GM19351 (cell line): ENCODE measurements around the gene TCP11L2.
"Not testable (repeated sequence)": the region's sequence is repeated elsewhere in the genome, so short reads cannot be mapped to it uniquely, and the experiment has no call there.

Experiments used
- ATAC-seq: cut with Tn5 transposase; IDR thresholded peaks from one replicate; pipeline ENCODE4 v1.9.1; 2021; ENCODE audit warnings: mild to moderate bottlenecking, moderate library complexity; ENCODE audit not compliant: unreplicated experiment

TCP11L2 gene

DNA sequence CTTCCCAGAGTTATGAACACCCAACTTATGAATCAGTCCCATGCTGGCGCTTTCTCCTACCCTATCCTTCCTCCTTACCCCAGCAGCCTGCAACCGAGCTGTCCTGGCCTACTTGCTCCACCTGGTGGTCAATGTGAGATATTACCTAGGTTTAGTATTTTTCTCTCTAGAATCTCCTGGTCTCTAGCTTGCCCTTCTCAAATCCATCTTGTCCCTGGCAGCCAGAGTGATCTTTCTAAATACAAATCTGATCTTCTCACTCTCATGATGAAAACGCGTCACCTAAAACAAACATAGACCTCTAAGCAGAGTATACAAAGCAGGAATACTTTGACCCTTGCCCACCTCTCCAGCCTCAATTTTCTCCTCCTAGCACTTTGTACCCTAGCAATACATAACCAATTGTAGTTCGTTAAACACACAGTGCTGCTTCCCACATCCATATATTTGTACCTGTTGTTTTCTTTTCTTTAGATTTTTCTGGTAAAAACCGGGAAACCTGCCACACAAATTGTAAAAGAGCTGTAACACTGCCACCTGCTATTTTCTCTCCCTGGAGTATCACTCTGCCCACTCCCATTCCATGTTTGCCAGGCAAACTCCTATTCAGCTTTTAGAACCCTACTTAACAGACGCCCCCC, 20.0 kb upstream of the TCP11L2 start:
- ATAC-seq = peak; percentile 61

GRCh38 chr12:106284358-106285105, 18.0 kb upstream of the TCP11L2 start:
- ATAC-seq = no peak

- no peak for ATAC-seq
These were observed 16.6 kb upstream of the TCP11L2 start for GRCh38 chr12:106285982-106286381.

- not testable (repeated sequence) for ATAC-seq
These were observed 15.9 kb upstream of the TCP11L2 start for GRCh38 chr12:106286576-106287162.

DNA sequence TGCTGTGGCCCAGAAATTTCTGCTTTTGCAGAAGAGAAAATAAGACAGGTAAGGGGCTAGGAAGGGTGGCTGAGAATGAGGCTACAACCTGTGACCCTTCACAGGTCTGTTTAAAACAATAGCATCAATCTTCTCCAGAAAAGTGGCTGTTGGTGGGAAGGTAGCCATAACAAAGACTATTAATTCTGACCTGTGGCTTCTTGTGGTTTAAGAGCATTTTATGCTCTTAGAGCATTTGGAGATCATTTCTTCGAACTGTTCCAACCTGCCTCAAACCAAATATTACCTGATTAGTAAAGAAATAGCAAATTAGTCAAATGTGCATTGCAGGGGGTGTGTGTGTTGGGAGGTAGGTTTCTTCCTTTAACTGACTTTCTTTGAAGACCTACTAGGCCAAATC, 15.2 kb upstream of the TCP11L2 start:
- no peak for ATAC-seq

GRCh38 chr12:106288101-106288493, 14.4 kb upstream of the TCP11L2 start:
- no peak for ATAC-seq

DNA sequence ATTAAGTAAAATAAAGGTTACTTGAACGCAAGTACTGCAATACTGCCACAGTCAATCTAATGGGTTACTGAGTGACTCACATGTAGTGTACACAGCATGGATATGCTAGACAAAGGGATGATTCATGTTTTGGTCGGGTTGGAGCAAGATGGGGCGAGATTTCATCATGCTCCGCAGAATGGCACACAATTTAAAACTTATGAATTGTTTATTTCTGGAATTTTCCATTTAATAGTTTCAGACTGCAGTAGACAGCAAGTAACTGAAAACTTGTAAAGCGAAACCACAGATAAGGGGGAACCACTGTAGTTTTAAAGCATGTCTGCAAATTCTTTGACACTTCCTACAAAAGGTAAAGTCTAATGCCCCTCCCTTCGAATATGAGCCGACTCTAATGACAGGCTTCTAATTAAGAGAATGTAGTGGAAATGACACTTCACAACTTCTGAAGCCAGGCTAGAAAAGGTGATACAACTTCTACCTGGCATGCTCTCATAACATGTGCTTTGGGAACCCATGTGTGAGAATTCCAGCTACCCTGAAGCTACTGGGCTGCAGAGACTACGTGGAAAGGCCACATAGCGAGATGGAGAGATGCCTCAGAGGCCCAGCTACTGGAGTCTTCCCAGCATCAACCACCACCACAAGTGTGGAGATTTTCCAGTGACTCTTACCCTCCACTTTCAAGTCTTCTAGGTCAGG, 13.9 kb upstream of the TCP11L2 start:
- ATAC-seq = no peak

- no peak for ATAC-seq
These were observed 13.3 kb upstream of the TCP11L2 start for GRCh38 chr12:106289196-106289681.

- ATAC-seq = no peak
These were observed 11.9 kb upstream of the TCP11L2 start for GRCh38 chr12:106290666-106291065.

DNA sequence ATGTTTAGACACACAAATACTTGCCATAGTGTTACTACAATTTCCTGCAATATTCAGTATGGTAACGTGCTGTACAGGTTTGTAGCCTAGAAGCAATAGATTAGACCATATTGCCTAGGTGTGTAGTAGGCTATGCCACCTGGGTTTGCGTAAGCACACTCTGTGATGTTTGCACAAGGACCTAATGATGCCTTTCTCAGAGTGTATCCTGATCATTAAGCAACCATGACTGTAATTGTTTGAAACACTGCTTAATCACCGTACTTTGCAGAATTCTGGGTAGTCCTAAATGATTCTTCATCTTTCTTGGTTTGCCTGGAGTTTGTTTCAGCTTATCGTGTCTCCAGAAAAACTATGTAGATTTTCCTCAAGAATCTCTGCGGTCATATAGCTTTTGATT, 11.2 kb upstream of the TCP11L2 start:
- ATAC-seq = no peak

DNA sequence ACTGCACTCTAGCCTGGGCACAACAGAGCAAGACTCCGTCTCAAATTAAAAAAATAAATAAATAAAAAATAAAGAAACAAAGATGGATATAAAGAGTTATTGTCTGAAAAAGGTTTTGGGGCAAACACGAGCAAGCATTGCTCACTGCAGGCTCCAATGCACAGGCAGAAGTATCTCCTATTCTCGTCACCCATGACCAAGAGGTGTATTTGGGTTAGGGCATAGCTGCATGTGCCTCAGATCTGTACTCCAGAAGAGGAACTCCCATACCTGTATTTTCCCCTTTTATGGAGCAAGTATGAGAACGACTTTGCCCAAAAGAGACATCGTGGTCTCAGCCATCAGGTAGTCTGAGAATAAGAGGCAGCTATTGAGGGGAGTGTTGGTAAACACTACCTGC, 10.2 kb upstream of the TCP11L2 start:
- ATAC-seq = no peak

DNA sequence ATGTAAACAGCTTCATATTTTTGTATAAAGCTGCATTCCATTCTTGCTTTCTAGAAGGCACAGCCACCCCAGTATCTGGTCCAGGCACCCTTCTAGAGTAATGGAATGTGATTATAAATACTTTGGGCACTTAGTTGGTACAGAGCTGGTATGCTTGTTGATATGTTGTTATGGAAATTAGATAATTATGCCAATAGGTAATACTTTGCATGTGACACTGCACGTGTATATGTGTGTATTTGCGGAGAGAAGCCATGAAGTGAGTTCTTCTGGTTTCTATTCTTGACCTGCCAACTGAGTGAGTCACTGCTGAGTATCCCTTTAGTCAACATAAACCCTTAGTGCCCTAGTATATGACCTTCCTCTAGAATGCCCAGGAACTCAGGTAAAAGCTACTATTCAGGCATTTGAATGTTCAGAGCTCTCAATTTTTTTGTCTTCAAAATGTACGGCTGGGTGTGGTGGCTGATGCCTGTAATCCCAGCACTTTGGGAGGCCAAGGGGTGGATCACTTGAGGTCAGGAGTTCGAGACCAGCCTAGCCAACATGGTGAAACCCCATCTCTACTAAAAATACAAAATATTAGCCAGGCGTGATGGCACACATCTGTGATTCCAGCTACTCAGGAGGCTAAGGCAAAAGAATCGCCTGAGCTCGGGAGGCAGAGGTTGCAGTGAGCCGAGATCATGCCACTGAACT, 6.2 kb upstream of the TCP11L2 start:
- ATAC-seq = no peak

- no peak for ATAC-seq
These were observed 5.5 kb upstream of the TCP11L2 start for GRCh38 chr12:106297075-106297474.

DNA sequence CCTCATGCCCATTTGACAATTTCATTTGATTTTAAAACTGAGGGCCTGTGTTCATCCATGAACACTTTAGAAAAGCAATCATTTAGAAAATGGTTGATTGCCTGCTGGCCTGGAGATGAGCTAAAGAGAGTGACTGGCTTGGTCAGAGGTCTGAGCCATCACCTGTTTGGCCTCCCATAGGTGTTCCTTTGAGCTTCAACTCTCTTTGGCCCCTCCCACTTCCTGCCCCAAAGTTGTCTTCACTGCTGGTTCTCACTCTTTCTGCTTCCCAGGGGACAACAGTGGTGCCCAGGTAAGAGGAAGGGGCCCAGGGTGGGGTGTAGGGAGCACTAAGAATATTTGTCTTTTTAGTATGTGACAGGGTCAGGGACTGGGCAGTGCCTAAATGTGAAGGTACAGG, 4.9 kb upstream of the TCP11L2 start:
- no peak for ATAC-seq

DNA sequence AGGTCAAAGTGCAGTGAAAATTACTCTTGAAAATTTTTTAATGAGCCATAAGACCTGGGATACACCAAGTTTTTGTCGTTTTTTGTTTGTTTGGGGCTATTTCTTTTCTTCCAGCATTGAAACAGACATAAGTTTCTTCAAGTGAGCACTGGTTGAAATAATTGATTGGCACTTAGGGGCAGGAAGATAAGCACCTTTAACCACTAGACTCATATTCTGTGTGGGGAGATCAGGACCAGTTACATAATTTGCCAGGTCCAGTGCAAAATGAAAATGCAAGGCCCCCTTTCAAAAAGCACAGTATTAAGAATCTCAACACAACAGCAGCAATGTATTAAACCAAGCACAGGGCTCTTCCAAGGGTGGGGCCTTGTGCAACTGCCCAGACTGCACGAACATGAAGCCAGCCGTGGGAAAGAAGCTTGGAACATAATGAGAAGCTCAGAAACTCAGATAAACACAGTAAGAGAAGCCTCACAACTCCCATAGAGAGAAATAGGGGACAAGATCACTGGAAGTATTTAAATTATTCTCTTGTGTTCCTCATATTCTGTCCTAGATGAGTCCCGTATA, 3.2 kb upstream of the TCP11L2 start:
- ATAC-seq = no peak

GRCh38 chr12:106300761-106301160, 1.8 kb upstream of the TCP11L2 start:
- no peak for ATAC-seq

DNA sequence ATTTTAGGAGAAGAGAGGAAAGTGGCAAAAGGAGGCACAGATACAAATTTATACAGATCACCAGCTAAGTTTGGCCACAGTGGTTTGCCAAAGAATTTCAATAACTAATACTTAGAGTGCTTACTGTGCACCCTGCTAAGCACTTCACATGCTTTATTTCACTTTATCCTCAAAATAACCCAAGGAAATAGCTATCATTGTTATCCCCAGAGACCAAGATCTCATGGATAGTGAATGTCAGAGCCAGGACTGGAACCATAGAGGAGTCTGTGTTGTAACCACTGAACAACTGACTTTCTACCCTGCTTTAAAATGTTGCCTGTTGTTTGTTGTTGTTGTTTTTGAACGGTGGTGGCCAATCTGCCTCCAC, 1.3 kb upstream of the TCP11L2 start:
- ATAC-seq = no peak

DNA sequence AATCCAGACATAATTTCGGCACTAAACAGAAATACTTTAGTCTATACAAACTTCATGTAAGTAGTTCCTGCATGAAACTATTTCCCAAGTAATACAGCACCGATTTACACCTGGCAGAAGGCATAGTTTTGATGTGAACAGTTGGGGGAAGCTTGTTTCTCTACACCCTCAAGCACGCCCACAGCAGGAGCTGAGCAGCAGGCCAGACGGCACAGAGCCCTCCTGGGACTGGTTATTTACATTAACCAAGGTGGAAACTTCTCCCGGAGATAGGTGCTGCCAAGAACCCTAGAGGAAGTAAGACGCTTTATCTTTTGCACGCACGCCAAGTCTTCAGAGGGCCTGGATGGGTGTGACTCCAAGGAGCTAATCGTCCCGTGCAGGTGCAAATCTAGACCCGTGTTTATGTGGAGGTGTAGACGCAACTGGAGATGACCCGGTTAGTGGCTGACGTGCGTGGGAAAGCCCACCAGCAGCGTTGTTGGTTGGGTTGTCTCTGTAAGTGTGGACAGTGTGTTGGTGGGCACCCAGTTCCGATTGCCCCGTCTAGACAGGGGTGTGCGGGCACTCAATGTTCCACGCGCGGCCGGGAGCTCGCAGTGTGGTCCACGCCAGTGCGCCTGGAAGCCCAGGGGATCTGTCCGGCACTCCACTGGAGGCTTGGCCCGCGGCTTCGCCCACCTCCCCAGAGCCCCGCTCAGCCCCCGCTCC, 767 bp upstream of the TCP11L2 start:
- peak; percentile 62 for ATAC-seq

- ATAC-seq = no peak
These were observed 778 bp downstream of the TCP11L2 start for GRCh38 chr12:106303202-106303820.

GRCh38 chr12:106304001-106304421, 1.5 kb downstream of the TCP11L2 start:
- no peak for ATAC-seq
